ENCODE measurements around the gene CRYZ. TPM values are rescaled to one million over a fixed set of nuclear protein-coding genes. Genes with fewer than 3 reads are reported as not detected.
A peak's percentile ranks its signal among the peaks of the same experiment; 100 is the strongest.

The CRYZ gene
- total and polyA plus RNA-seq, 12 donors = 16.1 to 58.4 (median 39.8) TPM

DNA sequence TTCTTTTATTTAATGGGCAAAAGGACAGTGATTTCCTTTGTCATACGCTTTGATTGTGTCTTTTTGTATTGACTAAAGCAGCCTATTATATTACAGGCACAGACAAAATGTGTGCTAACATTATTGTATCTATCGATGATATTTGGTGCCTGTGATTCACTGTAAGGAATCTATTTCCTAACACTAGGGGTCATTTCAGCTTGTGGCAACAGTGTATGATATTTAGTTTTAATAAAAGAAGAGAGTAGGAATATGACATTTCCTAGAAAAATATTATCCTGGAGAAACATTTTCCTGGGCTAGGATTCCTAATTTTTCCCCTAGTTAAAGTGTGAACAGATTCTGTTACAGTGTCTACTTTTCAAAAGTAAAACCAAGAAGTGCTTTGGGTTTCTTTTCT lies 42.9 kb upstream of the CRYZ start:
- TF ChIP-seq, protein P1, sequence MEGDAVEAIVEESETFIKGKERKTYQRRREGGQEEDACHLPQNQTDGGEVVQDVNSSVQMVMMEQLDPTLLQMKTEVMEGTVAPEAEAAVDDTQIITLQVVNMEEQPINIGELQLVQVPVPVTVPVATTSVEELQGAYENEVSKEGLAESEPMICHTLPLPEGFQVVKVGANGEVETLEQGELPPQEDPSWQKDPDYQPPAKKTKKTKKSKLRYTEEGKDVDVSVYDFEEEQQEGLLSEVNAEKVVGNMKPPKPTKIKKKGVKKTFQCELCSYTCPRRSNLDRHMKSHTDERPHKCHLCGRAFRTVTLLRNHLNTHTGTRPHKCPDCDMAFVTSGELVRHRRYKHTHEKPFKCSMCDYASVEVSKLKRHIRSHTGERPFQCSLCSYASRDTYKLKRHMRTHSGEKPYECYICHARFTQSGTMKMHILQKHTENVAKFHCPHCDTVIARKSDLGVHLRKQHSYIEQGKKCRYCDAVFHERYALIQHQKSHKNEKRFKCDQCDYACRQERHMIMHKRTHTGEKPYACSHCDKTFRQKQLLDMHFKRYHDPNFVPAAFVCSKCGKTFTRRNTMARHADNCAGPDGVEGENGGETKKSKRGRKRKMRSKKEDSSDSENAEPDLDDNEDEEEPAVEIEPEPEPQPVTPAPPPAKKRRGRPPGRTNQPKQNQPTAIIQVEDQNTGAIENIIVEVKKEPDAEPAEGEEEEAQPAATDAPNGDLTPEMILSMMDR (IDR thresholded peaks at IDR 0.05) = no peak
- Histone ChIP-seq H3K27me3 (peaks cover 0 to 60% (median 15%) of the 10 kb centered on the region in 7 donors), H3K4me1 (no peaks in the 10 kb centered on the region), H3K27ac (no peak overlapping the region), H3K36me3 (no peaks in the 10 kb centered on the region), H3K9me3 (no peaks in the 10 kb centered on the region), H3K4me3 (no peak overlapping the region)
- intact Hi-C loops (cut with DNase I) = loop anchor here in 1 of 10 donors (10.0 kb wide), 1 partner anchor 429 kb away; no protein-coding TSS in a partner anchor
- DNase-seq (no peak), ATAC-seq (no peak)
- WGBS, 2 donors = 84 to 91% methylated on average over 2 of the region's 2 CpGs

DNA sequence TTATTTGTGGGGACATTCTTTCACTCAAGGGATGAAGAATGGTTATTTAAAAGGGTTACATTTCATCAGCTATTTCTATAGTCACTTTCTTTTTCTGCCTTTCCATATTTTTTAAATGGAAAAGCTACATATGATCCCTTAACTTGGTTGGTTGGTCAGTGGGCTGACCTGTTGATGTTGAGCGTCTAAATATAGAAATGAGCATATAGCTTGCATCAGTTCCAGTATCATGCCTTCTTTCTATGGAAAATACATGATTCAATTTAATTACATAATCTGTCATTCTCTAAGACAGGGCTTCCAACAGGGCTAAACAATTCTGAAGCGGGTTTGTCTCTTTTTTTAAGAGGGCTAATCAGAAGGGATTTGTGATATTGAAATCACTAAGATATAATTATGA lies 40.7 kb upstream of the CRYZ start:
- no peak overlapping the region for H3K4me3 ChIP-seq
- no peaks in the 10 kb centered on the region for H3K4me1 ChIP-seq
- intact Hi-C loops (cut with DNase I) = loop anchor here in 9 of 10 donors (2.0 to 10.0 kb wide), 5 partner anchors 424 to 431 kb away; no protein-coding TSS in a partner anchor
- ATAC-seq (no peak), DNase-seq (no peak)
- H3K27me3 ChIP-seq = peaks cover 0 to 56% (median 15%) of the 10 kb centered on the region in 7 donors
- no peak overlapping the region for H3K27ac ChIP-seq
- TF ChIP-seq, protein P1 (IDR thresholded peaks at IDR 0.05) = no peak
- no peaks in the 10 kb centered on the region for H3K36me3 ChIP-seq
- WGBS, 2 donors = 69 to 74% methylated on average over 2 of the region's 2 CpGs
- no peaks in the 10 kb centered on the region for H3K9me3 ChIP-seq

DNA sequence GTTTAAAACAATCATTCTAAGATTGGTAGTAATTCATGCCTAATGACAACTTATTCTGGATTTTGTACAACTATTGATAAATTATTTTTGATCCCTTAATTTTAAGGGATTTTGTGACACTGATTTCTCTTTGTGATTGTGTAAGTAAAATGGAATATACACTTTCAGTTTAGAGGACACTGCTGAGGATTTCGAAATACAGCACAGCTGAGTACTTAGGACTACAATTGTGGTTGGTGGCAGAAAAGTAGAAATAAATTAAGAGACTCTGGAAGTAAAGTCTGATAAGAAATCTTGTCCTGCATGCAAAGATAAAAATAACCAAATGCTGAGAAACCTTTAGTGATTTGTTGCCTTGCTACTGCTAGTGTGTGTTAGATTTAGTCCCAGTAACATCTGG lies 40.1 kb upstream of the CRYZ start:
- Histone ChIP-seq H3K4me3 (no peak overlapping the region), H3K27ac (no peak overlapping the region), H3K36me3 (no peaks in the 10 kb centered on the region), H3K27me3 (peaks cover 0 to 53% (median 15%) of the 10 kb centered on the region in 7 donors), H3K4me1 (no peaks in the 10 kb centered on the region), H3K9me3 (no peaks in the 10 kb centered on the region)
- TF ChIP-seq, protein P1 (IDR thresholded peaks at IDR 0.05) = no peak
- DNase-seq (no peak), ATAC-seq (no peak)
- WGBS, 2 donors = 43 to 61% methylated on average over 1 of the region's 1 CpG
- intact Hi-C loops (cut with DNase I) = loop anchor here in 9 of 10 donors (2.0 to 10.0 kb wide), 5 partner anchors 424 to 432 kb away; no protein-coding TSS in a partner anchor

DNA sequence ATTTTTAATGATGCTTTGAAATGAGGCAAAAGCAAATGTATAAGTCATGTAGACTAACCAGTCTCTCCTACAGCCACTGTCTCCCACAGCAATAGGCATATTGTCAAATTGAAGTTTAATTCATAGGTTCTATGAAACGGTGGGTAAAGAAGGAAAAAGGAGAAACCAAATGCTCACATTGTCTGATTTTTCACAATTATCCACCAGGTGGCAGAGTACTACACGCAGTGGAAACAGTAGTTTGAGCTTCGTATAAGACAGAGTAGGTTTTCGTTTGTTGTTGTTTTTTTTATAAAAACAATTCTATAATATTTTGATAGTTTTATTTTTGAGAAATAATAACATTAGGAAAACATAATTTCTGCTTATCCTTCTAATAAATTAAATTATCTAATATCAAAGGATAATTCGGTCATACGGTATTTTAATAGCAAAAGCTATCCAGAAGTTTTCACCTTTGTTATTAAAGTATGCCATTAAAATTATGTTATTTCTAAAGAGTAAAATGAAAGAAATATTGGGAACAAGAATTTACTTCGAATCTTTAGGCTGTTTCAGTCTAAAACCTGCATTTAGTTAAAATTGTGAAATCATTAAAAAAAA lies 39.2 kb upstream of the CRYZ start:
- intact Hi-C loops (cut with DNase I) = loop anchor here in 9 of 10 donors (2.0 to 10.0 kb wide), 5 partner anchors 425 to 433 kb away; no protein-coding TSS in a partner anchor
- peak in 1 of 2 donors; percentile 9 for DNase-seq
- no peak overlapping the region for H3K27ac ChIP-seq
- H3K36me3 ChIP-seq = no peaks in the 10 kb centered on the region
- H3K9me3 ChIP-seq = no peaks in the 10 kb centered on the region
- TF ChIP-seq, protein P1 (IDR thresholded peaks at IDR 0.05) = peak; percentile 52 to 86 (median 75)
- 27 to 28% methylated on average over 7 of the region's 7 CpGs for WGBS, 2 donors
- no peak overlapping the region for H3K4me3 ChIP-seq
- peaks cover 0 to 44% (median 15%) of the 10 kb centered on the region in 7 donors for H3K27me3 ChIP-seq
- ATAC-seq = no peak
- no peaks in the 10 kb centered on the region for H3K4me1 ChIP-seq

Data from heart right ventricle (tissue), 16 donors.